Astrocyte of the spinal cord (primary cell): ENCODE data around the gene HRH1.
"Not testable (repeated sequence)": the region's sequence is repeated elsewhere in the genome, so short reads cannot be mapped to it uniquely, and the experiment has no call there.

Source experiments
- DNase-seq: peaks from one replicate; pipeline ENCODE4 v3.0.0; 2011; ENCODE audit warnings: low read depth, low spot score
- H3K4me3 ChIP-seq: 2 replicates; pipeline ENCODE4 v1.5.1; 2011; ENCODE audit warnings: low read depth, mild to moderate bottlenecking, low read length, moderate library complexity
- in situ Hi-C: cut with HindIII; loops from 2 replicates; pipeline ENCODE4 v1.10.0; 2017; ENCODE audit warnings: low sequenced_read_pairs
- TF ChIP-seq, protein P1 (sequence below): IDR thresholded peaks from 2 replicates; pipeline ENCODE4 v1.5.1; 2012; ENCODE audit warnings: low read depth, mild to moderate bottlenecking, low read length, inconsistent platforms

HRH1 gene

DNA sequence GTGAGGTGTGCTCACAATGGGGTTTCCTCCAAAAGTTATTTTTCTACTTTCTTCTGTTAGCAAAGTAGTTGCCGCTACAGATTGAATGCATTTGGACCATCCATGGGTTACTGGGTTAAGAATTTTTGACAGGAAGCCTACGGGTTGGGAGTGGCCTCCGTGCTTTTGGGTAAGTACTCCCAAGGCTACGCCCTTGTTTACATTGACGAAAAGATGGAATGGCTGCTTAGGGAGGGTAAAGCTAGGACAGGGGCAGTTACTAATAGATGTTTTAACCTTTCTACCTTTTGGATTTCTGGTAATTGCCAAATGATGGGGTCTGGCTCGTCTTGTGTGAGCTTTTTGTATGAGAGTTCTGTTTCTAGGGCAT, 97.5 kb downstream of the HRH1 start:
- DNase-seq: no peak
- no peak overlapping the region for H3K4me3 ChIP-seq
- in situ Hi-C loops: no loop called here
- TF ChIP-seq, protein P1, sequence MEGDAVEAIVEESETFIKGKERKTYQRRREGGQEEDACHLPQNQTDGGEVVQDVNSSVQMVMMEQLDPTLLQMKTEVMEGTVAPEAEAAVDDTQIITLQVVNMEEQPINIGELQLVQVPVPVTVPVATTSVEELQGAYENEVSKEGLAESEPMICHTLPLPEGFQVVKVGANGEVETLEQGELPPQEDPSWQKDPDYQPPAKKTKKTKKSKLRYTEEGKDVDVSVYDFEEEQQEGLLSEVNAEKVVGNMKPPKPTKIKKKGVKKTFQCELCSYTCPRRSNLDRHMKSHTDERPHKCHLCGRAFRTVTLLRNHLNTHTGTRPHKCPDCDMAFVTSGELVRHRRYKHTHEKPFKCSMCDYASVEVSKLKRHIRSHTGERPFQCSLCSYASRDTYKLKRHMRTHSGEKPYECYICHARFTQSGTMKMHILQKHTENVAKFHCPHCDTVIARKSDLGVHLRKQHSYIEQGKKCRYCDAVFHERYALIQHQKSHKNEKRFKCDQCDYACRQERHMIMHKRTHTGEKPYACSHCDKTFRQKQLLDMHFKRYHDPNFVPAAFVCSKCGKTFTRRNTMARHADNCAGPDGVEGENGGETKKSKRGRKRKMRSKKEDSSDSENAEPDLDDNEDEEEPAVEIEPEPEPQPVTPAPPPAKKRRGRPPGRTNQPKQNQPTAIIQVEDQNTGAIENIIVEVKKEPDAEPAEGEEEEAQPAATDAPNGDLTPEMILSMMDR: no peak

DNA sequence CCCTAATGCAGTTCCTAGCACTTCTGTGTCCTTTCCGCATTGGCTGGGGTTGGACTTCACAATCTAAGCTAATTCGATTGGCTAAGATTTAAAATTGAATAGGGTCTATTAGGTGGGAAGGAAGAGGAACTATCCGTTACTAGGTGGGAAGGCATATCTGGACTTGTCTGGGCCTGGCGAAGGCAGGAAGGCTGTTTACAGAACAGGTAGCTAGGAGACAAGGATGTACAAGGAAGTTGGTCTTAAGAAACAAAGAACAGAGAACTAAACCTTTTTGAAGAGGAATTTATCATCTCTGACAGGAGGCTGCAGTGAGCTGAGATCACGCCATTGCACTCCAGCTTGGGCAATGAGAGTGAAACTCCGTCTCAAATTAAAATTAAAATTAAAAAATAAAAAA, 100.6 kb downstream of the HRH1 start:
- no peak overlapping the region for H3K4me3 ChIP-seq
- TF ChIP-seq, protein P1: no peak
- in situ Hi-C loops: no loop called here
- no peak for DNase-seq

GRCh38 chr3:11255537-11255936, 101.2 kb downstream of the HRH1 start:
- DNase-seq, in situ Hi-C loops, H3K4me3 ChIP-seq: not testable (repeated sequence)

GRCh38 chr3:11258958-11259357, 104.7 kb downstream of the HRH1 start:
- no peak overlapping the region for H3K4me3 ChIP-seq
- no peak for DNase-seq
- in situ Hi-C loops: no loop called here
- TF ChIP-seq, protein P1: peak; percentile 1

DNA sequence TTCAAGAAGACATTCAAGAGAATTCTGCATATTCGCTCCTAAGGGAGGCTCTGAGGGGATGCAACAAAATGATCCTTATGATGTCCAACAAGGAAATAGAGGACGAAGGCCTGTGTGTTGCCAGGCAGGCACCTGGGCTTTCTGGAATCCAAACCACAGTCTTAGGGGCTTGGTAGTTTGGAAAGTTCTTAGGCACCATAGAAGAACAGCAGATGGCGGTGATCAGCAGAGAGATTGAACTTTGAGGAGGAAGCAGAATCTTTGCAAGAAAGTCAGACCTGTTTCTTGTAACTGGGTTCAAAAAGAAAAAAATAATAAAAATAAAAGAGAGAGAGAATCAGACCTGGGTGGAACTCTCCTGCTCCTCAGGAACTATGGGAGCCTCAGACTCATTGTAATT, 106.2 kb downstream of the HRH1 start:
- DNase-seq: no peak
- in situ Hi-C loops: no loop called here
- no peak overlapping the region for H3K4me3 ChIP-seq
- TF ChIP-seq, protein P1: no peak

DNA sequence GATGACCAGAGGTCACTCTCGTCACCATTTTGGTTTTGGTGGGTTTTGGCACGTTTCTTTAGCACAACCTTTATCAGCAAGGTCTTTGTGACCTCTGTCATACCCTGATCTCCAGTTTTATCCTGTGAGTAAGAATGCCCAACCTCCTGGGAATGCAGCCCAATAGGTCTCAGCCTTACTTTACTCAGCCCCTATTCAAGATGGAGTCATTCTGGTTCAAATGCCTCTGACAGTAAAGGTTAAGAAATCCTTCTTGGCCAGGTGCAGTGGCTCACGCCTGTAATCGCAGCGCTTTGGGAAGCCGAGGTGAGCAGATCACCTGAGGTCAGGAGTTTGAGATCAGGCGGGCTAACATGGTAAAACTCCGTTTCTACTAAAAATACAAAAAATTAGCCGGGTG, 114.7 kb downstream of the HRH1 start:
- DNase-seq: no peak
- in situ Hi-C loops: no loop called here
- H3K4me3 ChIP-seq: no peak overlapping the region
- TF ChIP-seq, protein P1: no peak

- TF ChIP-seq, protein P1: no peak
- H3K4me3 ChIP-seq: peak within 1 kb of the TSS; percentile 81
- in situ Hi-C loops: no loop called here
- peak; percentile 97 for DNase-seq
These were observed 118.0 kb downstream of the HRH1 start, which contains the start of gene ATG7 for GRCh38 chr3:11271986-11272904. Gene ATG7 (plus strand): TSS chr3:11272397. CDS start chr3:11298696, 26,299 bp downstream.
